ENCODE measurements around the gene LY9. TPM values are rescaled to one million over a fixed set of nuclear protein-coding genes. Genes with fewer than 3 reads are reported as not detected.

LY9 gene
- total RNA-seq, 1 donor = not detected

- DNase-seq (ENCODE audit: low read depth) = no peak
- no peak for TF ChIP-seq CTCF (IDR thresholded peaks at IDR 0.05; ENCODE audit: insufficient read depth, low read length)
- no peak overlapping the region for H3K4me3 ChIP-seq (ENCODE audit: low read depth, low read length)
Observed at GRCh38 chr1:160877221-160877620, 81.2 kb downstream of the LY9 start.

Other genes with a start within 250 kb of the LY9 start
- gene CD84, start 216.7 kb upstream of the LY9 start, total RNA-seq (ENCODE audit: low replicate concordance) = not detected in 2 replicates
- not detected in 2 replicates for gene SLAMF1, start 149.1 kb upstream of the LY9 start, total RNA-seq (ENCODE audit: low replicate concordance)
- gene CD48, start 84.4 kb upstream of the LY9 start, total RNA-seq (ENCODE audit: low replicate concordance) = not detected in 2 replicates
- not detected in 2 replicates for gene SLAMF7, start 56.9 kb upstream of the LY9 start, total RNA-seq (ENCODE audit: low replicate concordance)
- gene CD244, start 66.7 kb downstream of the LY9 start, total RNA-seq (ENCODE audit: low replicate concordance) = 0.33 TPM in 1 of 2 replicates, not detected in the other
- 0.49 TPM in 1 of 2 replicates, not detected in the other for gene ITLN1, start 89.0 kb downstream of the LY9 start, total RNA-seq (ENCODE audit: low replicate concordance)
- gene ITLN2, start 158.6 kb downstream of the LY9 start, total RNA-seq (ENCODE audit: low replicate concordance) = 3.8 TPM in 1 of 2 replicates, not detected in the other
- 0.36 and 3.3 TPM in 2 replicates for gene F11R, start 225.0 kb downstream of the LY9 start, total RNA-seq (ENCODE audit: low replicate concordance)
- gene TSTD1, start 242.8 kb downstream of the LY9 start, total RNA-seq (ENCODE audit: low replicate concordance) = 0.90 TPM in 1 of 2 replicates, not detected in the other
- gene USF1, start 249.8 kb downstream of the LY9 start, total RNA-seq (ENCODE audit: low replicate concordance) = 23.5 and 36.2 TPM in 2 replicates

Measured in fibroblast of the aortic adventitia (primary cell).